HepG2 (cell line): ENCODE results near the gene PPFIA2. TPM values are rescaled to one million over a fixed set of nuclear protein-coding genes. Genes with fewer than 3 reads are reported as not detected.

ENCODE experiments used
- ATAC-seq: fragments of 200-7000 bp; cut with Tn5 transposase; 3 replicates; pipeline ENCODE4 v1.9.1; 2020; ENCODE audit warnings: mild to moderate bottlenecking, moderate library complexity
- BruUV-seq: library from RNA; stranded (reverse); fragments of 400-500 nt; replicated peaks from 2 replicates; lab custom pipeline; 2021; lab: Mats Ljungman, UMichigan
- CTCF ChIA-PET: fragments of 300-600 bp; formaldehyde crosslinking; extraction: SDS; loops from one replicate; lab custom pipeline; 2021; ENCODE audit warnings: low total read pairs, inconsistent platforms, low intra/inter-chr PET ratio; lab: Yijun Ruan, JAX
- POLR2A ChIA-PET: fragments of 350-600 bp; sonication (Branson Sonifier 250); formaldehyde crosslinking; loops from one replicate; lab custom pipeline; 2020; ENCODE audit warnings: antibody characterized with exemption, inconsistent platforms; lab: Yijun Ruan, JAX
- DNase-seq: peaks from one replicate; pipeline ENCODE4 v3.0.0-alpha.2; 2015; ENCODE audit warnings: low spot score
- FAIRE-seq: peaks from 3 replicates; lab custom pipeline; 2011; peaks lifted over from hg19 to GRCh38; lab: Jason Lieb, UNC
- H2AFZ ChIP-seq: one replicate; pipeline ENCODE4 v1.6.1; 2011; ENCODE audit warnings: low read length, inconsistent platforms
- H3K27ac ChIP-seq: fragments of 300-600 bp; 3 replicates; pipeline ENCODE4 v1.8.0; 2011; ENCODE audit warnings: mixed run types, mild to moderate bottlenecking, mixed read lengths, low read length, inconsistent platforms; ENCODE audit not compliant: insufficient read depth; ENCODE audit errors: extremely low read length
- H3K27me3 ChIP-seq, 2 experiments: fragments of 200-600 bp in 1 of 2; 2 replicates in 1 of 2; 3 replicates in 1 of 2; pipeline versions ENCODE4 v1.6.0 to v1.8.0; 2011; ENCODE audit warnings: low read length in 2 of 2, mild to moderate bottlenecking in 2 of 2, moderate library complexity in 2 of 2, inconsistent platforms in 1 of 2; ENCODE audit not compliant: insufficient read depth in 2 of 2, control insufficient read depth in 1 of 2
- H3K36me3 ChIP-seq, 2 experiments: fragments of 200-600 bp in 1 of 2; replicated peaks in 1 of 2; 2 replicates in 1 of 2; 3 replicates in 1 of 2; pipeline versions ENCODE4 v1.5.1 to v1.8.0; 2011; ENCODE audit warnings: low read length in 2 of 2, inconsistent platforms in 1 of 2; ENCODE audit not compliant: insufficient read depth in 2 of 2, control insufficient read depth in 1 of 2
- H3K4me1 ChIP-seq: 2 replicates; pipeline ENCODE4 v1.5.1; 2012; ENCODE audit warnings: low read length, inconsistent platforms; ENCODE audit not compliant: insufficient read depth
- H3K4me2 ChIP-seq: 2 replicates; pipeline ENCODE4 v1.6.0; 2011; ENCODE audit warnings: low read depth, low read length, inconsistent platforms
- H3K4me3 ChIP-seq, 3 experiments: fragments of 200-600 bp in 1 of 3; sonication (generic), shearing (Covaris generic) in 1 of 3; replicated peaks in 1 of 3; 2 replicates each; pipeline ENCODE4 v1.5.1; 2011 to 2016; ENCODE audit warnings: low read length in 3 of 3, inconsistent platforms in 2 of 3, low read depth in 2 of 3, mild to moderate bottlenecking in 2 of 3, control low read depth in 1 of 3, mixed read lengths in 1 of 3; ENCODE audit not compliant: insufficient read depth in 1 of 3
- H3K79me2 ChIP-seq: one replicate; pipeline ENCODE4 v1.6.1; 2011; ENCODE audit warnings: low read length, inconsistent platforms; ENCODE audit not compliant: insufficient read depth
- H3K9ac ChIP-seq: 2 replicates; pipeline ENCODE4 v1.6.0; 2011; ENCODE audit warnings: mild to moderate bottlenecking, low read depth, low read length, inconsistent platforms; ENCODE audit not compliant: insufficient read depth
- H3K9me3 ChIP-seq: 2 replicates; pipeline ENCODE4 v1.5.1; 2012; ENCODE audit warnings: mild to moderate bottlenecking, low read length
- H4K20me1 ChIP-seq: 2 replicates; pipeline ENCODE4 v1.6.0; 2011; ENCODE audit warnings: inconsistent platforms, mild to moderate bottlenecking, low read length, moderate library complexity; ENCODE audit not compliant: insufficient read depth
- ARID2 ChIP-seq: sonication (generic); formaldehyde crosslinking; IDR thresholded peaks from 2 replicates; pipeline ENCODE4 v1.8.1; 2022; ENCODE audit warnings: mild to moderate bottlenecking, missing genetic modification reagents, borderline replicate concordance
- BORCS8-MEF2B ChIP-seq: sonication (generic); formaldehyde crosslinking; IDR thresholded peaks from 2 replicates; pipeline ENCODE4 v1.8.0; 2022; ENCODE audit warnings: mild to moderate bottlenecking, missing genetic modification reagents
- CBFB ChIP-seq: sonication (generic); formaldehyde crosslinking; IDR thresholded peaks from 2 replicates; pipeline ENCODE4 v1.4.0; 2020; ENCODE audit warnings: missing genetic modification reagents
- CBX1 ChIP-seq: IDR thresholded peaks from one replicate; pipeline ENCODE4 v1.6.1; 2016; ENCODE audit warnings: antibody characterized with exemption, low read depth
- FLYWCH1 ChIP-seq: sonication (generic); formaldehyde crosslinking; IDR thresholded peaks from 2 replicates; pipeline ENCODE4 v1.8.1; 2023; ENCODE audit warnings: mild to moderate bottlenecking, missing genetic modification reagents
- HOXA3 ChIP-seq: sonication (generic); formaldehyde crosslinking; IDR thresholded peaks from 2 replicates; pipeline ENCODE4 v1.5.0; 2020; ENCODE audit warnings: missing genetic modification reagents
- MAFF ChIP-seq: IDR thresholded peaks from 2 replicates; pipeline ENCODE4 v1.6.1; 2011; ENCODE audit warnings: low read depth, low read length, improper control_type of control experiment
- RARG ChIP-seq: sonication (generic); formaldehyde crosslinking; IDR thresholded peaks from 2 replicates; pipeline ENCODE4 v1.4.0; 2020; ENCODE audit warnings: low read depth, mild to moderate bottlenecking, missing genetic modification reagents
- SALL2 ChIP-seq: sonication (generic); formaldehyde crosslinking; IDR thresholded peaks from 2 replicates; pipeline ENCODE4 v1.8.1; 2023; ENCODE audit warnings: mild to moderate bottlenecking, missing genetic modification reagents, inconsistent platforms
- STAT5B ChIP-seq: sonication (generic); formaldehyde crosslinking; IDR thresholded peaks from 2 replicates; pipeline ENCODE4 v1.4.0; 2020; ENCODE audit warnings: missing genetic modification reagents
- XBP1 ChIP-seq: sonication (generic); formaldehyde crosslinking; IDR thresholded peaks from 2 replicates; pipeline ENCODE4 v1.5.0; 2020; ENCODE audit warnings: missing genetic modification reagents
- ZNF34 ChIP-seq: sonication (generic); formaldehyde crosslinking; IDR thresholded peaks from 2 replicates; pipeline ENCODE4 v1.4.0; 2020; ENCODE audit warnings: mild to moderate bottlenecking, missing genetic modification reagents, borderline replicate concordance
- ZNF44 ChIP-seq: sonication (generic); formaldehyde crosslinking; IDR thresholded peaks from 2 replicates; pipeline ENCODE4 v1.5.1; 2020; ENCODE audit warnings: mild to moderate bottlenecking, missing genetic modification reagents
- ZNF510 ChIP-seq: sonication (generic); formaldehyde crosslinking; IDR thresholded peaks from 2 replicates; pipeline ENCODE4 v1.4.0; 2020; ENCODE audit warnings: low read depth, mild to moderate bottlenecking, missing genetic modification reagents
- ZNF530 ChIP-seq: sonication (generic); formaldehyde crosslinking; IDR thresholded peaks from 2 replicates; pipeline ENCODE4 v1.5.0; 2020; ENCODE audit warnings: low read depth, mild to moderate bottlenecking, missing genetic modification reagents
- ZSCAN12 ChIP-seq: sonication (generic); formaldehyde crosslinking; IDR thresholded peaks from 2 replicates; pipeline ENCODE4 v1.9.0; 2021; ENCODE audit warnings: mild to moderate bottlenecking, missing genetic modification reagents
- ZSCAN22 ChIP-seq: sonication (generic); formaldehyde crosslinking; IDR thresholded peaks from 2 replicates; pipeline ENCODE4 v1.4.0; 2020; ENCODE audit warnings: mild to moderate bottlenecking, missing genetic modification reagents
- WGBS: methylation state at CpG from one replicate; pipeline ENCODE4 v1.1.6; 2017; ENCODE audit warnings: low lambda C conversion rate; 5-methylcytosine and 5-hydroxymethylcytosine counted together
- in situ Hi-C: cut with HindIII; loops from 2 replicates; pipeline ENCODE4 v1.10.0; 2017; ENCODE audit warnings: low pct_unique_long_range_greater_than_20kb; ENCODE audit not compliant: extremely low pct_ligation_motif_present
- intact Hi-C: fragments of 100-400 bp; cut with micrococcal nuclease; formaldehyde crosslinking; loops from one replicate; pipeline ENCODE4 v1.10.0; 2022; ENCODE audit not compliant: unreplicated experiment
- polyA plus RNA-seq, 8 experiments: library from polyadenylated mRNA; depleted of rRNA in 3 of 8; stranded (reverse) in 7 of 8; unstranded in 1 of 8; fragments of >200 nt; fragmentation: Illumina TruSeq in 4 of 8; extraction: Trizol in 4 of 8; gene quantifications; 2 replicates each; pipeline versions ENCODE4 v1.2.1 to v1.2.3, GENCODE V29; 2011 to 2016; ENCODE audit warnings: low read depth in 4 of 8, missing spikeins in 1 of 8, mixed read lengths in 1 of 8; ENCODE audit not compliant: insufficient read depth in 1 of 8
- total RNA-seq, 5 experiments: library from RNA; depleted of rRNA; stranded (reverse); fragments of >200 nt; fragmentation: Illumina TruSeq; extraction: Trizol; gene quantifications; 2 replicates each; pipeline ENCODE4 v1.2.3, GENCODE V29; 2016; ENCODE audit warnings: low read depth in 1 of 5
- TF ChIP-seq, protein P1 (sequence below): sonication (generic); formaldehyde crosslinking; IDR thresholded peaks from 2 replicates; pipeline ENCODE4 v1.5.0; 2020; ENCODE audit warnings: missing genetic modification reagents

Gene PPFIA2
- total and polyA plus RNA-seq, 2 of the 13 experiments (the other 11 are each of a cell fraction or from before 2014, with no cell fraction given) = 0.05 TPM; not detected in 1

DNA sequence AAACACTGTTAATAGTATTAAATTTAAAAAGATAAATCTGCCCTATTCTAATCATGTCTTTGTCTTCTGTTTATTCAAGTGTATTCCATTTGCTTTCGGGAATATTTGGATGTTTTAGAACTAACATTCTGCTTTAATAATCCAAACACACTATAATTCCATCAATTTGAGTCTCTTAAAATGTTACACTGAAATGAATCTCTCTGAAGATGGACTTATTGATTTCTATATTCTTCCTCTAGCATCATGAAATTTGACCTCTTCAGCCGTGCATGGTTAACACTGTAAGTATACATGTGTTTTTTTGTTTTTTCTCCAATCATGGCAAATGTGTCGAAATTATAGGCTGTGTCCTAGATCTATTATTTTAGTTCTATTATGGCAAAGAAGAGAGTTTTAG is 342.1 kb downstream of the PPFIA2 start (continued):
- no peak for TF ChIP-seq ZNF34 (CRISPR knock-in tag)
- no peak for TF ChIP-seq BORCS8-MEF2B
- TF ChIP-seq ZNF530 = no peak
- TF ChIP-seq SALL2 = no peak
- TF ChIP-seq ZSCAN12 (CRISPR knock-in tag) = no peak
- no peak for TF ChIP-seq XBP1 (CRISPR knock-in tag)
- TF ChIP-seq ARID2 (CRISPR knock-in tag) = no peak

DNA sequence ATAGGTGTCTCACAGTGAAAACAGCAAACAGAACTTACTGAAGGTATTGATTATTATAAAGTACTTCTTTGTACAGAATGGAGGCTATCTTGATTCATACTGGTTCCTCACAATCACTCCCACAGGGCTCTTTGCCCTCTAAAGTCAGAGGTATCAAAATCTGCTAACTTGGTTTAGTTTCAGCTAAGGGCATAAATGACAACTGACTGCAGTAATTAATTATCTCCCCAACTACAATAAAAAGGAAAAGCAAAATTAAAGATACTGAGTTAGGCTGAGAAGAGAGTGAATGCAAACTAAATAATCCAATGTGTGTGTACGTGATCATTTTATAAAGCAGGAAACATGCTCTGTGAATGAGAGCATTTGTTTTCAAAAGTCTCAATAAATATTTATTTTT is 342.6 kb downstream of the PPFIA2 start:
- FAIRE-seq (no peak), DNase-seq (no peak), ATAC-seq (no peak)
- TF ChIP-seq MAFF = no peak
- TF ChIP-seq ZNF510 (CRISPR knock-in tag) = no peak
- H3K4me3 ChIP-seq = no peak overlapping the region
- H2AFZ ChIP-seq = no peak overlapping the region
- no peak overlapping the region for H3K9ac ChIP-seq
- no peaks in the 10 kb centered on the region for H3K27me3 ChIP-seq
- ChIA-PET CTCF (no interaction called here), POLR2A (no interaction called here)
- no peaks in the 10 kb centered on the region for H3K79me2 ChIP-seq
- no peak overlapping the region for H3K4me2 ChIP-seq
- WGBS = 0% methylated on average over 1 of the region's 1 CpG
- H3K9me3 ChIP-seq = no peaks in the 10 kb centered on the region
- no peak overlapping the region for H3K27ac ChIP-seq
- intact Hi-C loops = no loop called here
- in situ Hi-C loops = no loop called here
- no peaks in the 10 kb centered on the region for H3K36me3 ChIP-seq
- BruUV-seq = no TSS peak
- H4K20me1 ChIP-seq = no peaks in the 10 kb centered on the region
- H3K4me1 ChIP-seq = no peaks in the 10 kb centered on the region

DNA sequence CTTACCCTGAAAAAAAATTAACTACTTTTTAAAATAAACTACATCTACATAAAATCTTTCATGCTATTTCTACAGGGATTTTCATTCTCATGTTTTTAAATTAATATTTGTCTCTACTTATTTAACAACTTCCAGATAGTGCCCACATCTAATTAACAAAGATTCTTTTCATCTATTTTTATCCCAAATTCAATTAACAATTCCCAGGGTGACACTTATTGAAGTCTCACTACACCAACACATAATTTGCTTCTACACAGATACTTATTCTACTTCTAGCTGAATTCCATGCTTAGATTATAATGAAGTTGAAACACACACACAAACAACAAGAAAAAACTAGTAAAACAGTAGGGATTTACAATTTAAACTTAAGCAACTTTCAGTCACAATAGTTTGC is 344.7 kb downstream of the PPFIA2 start:
- Histone ChIP-seq H3K9me3 (no peaks in the 10 kb centered on the region), H3K9ac (no peak overlapping the region), H3K79me2 (no peaks in the 10 kb centered on the region), H2AFZ (no peak overlapping the region), H3K27ac (no peak overlapping the region), H3K4me1 (no peaks in the 10 kb centered on the region), H3K4me2 (no peak overlapping the region), H3K4me3 (no peak overlapping the region), H3K27me3 (no peaks in the 10 kb centered on the region), H3K36me3 (no peaks in the 10 kb centered on the region), H4K20me1 (no peaks in the 10 kb centered on the region)
- ATAC-seq = no peak
- no peak for FAIRE-seq
- intact Hi-C loops = no loop called here
- ChIA-PET CTCF (no interaction called here), POLR2A (no interaction called here)
- no TSS peak for BruUV-seq
- in situ Hi-C loops = no loop called here
- no peak for DNase-seq
- TF ChIP-seq STAT5B (CRISPR knock-in tag) (no peak), CBX1 (no peak), CBFB (no peak), ZNF44 (CRISPR knock-in tag) (no peak), HOXA3 (CRISPR knock-in tag) (no peak), RARG (CRISPR knock-in tag) (no peak), ZSCAN22 (CRISPR knock-in tag) (no peak), FLYWCH1 (CRISPR knock-in tag) (no peak)
- TF ChIP-seq, protein P1, sequence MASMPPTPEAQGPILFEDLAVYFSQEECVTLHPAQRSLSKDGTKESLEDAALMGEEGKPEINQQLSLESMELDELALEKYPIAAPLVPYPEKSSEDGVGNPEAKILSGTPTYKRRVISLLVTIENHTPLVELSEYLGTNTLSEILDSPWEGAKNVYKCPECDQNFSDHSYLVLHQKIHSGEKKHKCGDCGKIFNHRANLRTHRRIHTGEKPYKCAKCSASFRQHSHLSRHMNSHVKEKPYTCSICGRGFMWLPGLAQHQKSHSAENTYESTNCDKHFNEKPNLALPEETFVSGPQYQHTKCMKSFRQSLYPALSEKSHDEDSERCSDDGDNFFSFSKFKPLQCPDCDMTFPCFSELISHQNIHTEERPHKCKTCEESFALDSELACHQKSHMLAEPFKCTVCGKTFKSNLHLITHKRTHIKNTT (CRISPR knock-in tag) = no peak
